Activated CD4-positive, CD25-positive, alpha-beta regulatory T cell (primary cell): Measurements from ENCODE around the gene MBP.
A peak's percentile ranks its signal among the peaks of the same experiment; 100 is the strongest.

Source experiments
- DNase-seq, 4 experiments: peaks; one replicate each; lab custom pipeline; 2025; lab: John Stamatoyannopoulos, UW

Gene MBP

DNA sequence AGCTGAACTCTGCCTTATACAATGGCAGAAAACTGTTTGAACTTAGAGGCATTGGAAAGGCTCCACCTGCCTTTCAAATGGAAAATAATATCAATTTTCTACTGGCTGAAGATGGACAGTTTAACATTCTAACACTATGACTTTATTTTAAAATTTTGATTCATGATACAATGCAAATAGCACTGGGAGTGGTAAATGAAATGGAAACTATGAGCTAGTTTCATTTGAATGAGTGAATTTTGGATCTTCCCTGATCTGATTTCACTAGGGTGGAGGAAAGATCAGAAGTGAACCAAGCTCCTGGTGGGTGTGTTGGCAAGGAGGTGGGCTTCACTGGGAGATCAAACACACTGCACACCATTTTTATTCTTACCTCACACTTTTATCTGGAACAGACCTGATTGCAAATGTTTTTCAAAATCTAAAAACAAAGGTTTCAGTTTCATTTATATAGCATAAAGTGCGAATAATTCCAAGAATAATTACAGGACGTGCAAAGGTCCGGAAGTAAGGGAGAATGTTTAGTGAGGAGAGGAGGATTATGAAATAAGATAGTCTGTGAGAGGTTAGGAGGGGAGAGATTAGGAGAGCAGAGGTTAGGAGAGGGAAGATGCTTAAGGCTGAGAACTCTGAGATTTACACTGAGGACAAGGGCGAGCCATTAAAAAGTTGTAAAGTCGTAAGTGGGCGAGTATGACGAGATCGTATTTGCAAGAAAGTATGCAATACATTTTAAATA is 18.6 kb upstream of the MBP start:
- no peak for DNase-seq

DNA sequence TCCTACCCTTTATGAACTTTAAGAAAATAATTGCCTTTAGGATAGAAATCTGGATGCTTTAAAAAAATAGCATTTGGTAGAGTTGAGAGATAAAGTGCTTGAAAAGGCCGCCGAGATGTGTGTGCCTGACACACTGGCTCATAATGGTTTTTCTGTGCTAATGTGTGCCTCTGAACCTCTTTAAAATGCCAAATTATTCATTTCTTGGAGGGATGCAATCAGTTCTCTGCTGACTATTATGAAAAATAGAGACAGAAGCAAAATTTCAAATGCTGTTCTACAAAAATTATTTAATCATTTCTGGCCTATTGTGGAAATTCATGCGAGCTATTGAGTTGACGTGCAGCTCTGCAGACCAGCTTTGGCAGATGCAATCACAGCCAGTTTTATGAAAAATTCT is 18.0 kb upstream of the MBP start:
- DNase-seq: no peak

DNA sequence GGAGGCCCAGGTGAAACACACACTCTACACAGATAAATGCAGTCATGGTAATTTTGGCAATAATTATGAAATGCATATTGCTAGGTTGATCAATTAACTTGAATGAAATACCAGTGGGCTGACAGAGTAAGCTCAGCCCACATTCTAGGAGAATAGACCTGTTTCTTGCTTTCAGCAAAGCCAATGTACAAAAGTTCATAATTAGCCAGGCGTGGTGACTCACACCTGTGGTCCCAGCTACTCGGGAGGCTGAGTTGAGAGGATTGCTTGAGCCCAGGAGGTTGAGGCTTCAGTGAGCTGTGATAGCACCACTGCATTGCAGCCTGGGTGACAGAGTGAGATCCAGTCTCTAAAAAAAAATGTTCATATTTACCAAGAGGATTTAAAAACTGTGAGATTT is 15.7 kb upstream of the MBP start:
- no peak for DNase-seq

DNA sequence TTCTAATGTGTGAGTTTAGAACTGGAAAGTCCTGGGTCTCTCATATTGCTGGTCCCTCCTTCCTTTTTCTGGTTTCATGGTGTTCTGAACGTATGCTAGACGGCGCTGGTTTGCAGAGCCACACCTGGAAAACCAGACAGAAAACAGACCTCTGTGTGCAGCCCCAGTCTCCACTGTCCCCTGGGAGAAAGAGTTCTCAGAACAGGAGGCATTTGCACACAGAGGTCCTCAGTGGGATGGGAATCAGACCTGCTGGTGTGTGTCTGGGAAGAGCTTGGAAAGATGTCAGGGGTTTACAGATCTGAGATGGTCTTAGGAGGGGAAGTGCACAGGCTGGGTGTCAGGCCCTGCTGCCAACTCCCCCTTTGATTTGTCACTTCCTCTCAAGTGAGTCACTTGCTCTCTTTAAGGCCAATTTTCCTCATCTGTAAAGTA is 14.9 kb upstream of the MBP start:
- no peak for DNase-seq

DNA sequence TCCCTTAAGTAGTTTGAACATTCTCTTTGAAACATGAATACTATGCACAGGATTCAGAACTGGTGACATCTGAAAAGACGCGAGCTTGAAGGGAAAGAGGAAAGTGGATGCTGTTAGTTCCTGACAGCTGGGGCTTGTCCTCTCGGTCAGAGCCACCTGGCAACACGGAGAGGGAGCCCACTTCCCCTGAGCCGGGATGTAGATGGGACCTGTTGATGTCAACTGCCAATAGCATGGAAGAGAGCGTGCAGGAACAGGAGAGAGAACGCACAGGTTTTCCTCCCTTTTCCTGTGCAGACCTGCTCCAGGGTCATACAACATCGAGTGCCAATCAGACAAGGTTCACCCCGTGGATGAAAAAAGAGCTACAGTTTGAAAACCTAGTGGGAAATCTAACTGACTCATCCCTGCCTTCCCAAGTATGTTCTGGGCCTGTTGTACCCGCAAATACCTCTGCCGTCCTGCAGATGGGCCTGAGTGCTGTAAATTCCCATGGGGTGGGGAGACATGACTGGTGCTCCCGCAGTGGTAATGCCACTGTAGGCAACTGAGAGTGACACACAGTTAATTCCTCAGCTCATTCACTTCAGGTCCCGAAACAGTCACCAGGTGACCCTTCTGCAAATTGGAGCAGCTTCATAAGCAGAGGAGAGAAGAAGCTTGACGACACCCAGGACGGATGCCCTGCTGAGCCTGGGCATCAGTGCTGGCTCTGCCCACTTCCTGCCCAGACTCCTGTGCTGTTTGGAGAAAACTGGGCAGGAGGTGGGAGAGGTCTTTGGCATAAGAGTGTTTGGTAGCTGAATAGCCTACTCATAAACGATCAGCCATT is 13.9 kb upstream of the MBP start:
- DNase-seq: no peak

DNA sequence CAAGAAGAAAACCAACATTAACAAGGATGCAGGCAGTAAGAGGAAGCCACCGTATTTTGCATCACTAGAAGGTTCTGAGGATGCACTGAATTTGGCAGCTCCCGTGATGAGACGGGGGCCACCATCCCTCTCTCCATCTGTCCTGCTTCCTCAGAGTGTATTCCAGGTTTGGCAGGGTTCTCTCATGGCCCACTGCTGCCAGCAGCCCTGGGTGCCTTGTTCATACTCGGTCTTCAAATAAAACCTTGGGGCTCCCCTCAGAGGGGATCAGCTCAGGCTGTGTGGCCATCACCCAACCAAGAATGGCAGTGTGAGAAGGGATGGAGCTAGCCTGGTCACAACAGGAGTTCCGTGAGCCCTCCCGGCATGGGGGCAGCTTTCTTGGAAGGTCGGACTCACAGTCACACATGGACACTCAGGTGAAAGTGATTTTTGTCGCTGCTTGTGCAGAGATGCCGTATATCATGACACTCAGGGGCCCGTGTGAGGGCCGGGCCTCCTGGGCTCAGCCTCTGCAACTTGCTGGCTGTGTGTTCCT is 12.8 kb upstream of the MBP start:
- no peak for DNase-seq

DNA sequence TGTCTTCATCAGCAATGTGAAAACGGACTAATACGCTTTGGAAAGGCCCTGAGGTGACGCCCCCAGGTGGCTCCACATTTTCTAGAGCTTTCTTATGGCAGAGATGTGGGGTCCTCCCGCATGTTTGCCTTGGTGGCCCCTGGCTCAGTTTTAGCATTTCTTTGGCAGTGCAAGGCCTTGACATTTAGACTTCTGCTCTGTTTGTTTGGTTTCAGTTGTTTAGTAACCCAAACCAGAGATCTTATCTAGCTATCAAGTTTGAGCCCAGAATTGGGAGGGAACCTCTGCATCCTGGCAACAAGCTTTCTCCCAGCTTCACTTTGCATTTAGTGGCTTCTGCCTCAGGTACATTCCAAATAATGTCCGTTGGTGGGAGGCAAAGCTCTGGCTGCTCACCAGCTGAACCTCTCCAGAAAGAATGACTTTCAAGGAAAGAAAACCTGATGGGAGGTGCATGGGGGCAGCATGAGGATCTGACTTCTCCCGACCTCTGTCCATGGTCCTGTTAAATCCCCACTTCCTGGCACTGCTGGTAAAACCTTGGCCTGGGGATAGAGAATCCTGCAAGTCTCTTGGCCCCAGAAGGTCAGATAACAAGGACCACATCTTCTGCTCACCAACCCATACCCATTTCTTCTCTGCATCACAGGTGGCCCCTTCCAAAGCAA is 12.0 kb upstream of the MBP start:
- no peak for DNase-seq

DNA sequence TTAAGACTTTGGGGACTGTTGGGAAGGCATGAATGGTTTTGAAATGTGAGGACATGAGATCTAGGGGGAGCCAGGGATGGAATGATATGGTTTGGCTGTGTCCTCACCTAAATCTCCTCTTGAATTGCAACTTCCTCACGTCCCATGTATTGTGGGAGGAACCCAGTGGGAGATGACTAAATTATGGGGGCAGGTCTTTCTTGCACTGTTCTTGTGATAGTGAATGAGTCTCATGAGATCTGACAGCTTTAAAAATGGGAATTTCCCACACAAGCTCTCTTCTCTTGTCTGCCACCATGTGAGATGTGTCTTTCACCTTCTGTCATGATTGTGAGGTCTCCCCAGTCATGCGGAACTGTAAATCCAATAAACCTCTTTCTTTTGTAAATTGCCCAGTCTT is 11.5 kb upstream of the MBP start:
- no peak for DNase-seq

DNA sequence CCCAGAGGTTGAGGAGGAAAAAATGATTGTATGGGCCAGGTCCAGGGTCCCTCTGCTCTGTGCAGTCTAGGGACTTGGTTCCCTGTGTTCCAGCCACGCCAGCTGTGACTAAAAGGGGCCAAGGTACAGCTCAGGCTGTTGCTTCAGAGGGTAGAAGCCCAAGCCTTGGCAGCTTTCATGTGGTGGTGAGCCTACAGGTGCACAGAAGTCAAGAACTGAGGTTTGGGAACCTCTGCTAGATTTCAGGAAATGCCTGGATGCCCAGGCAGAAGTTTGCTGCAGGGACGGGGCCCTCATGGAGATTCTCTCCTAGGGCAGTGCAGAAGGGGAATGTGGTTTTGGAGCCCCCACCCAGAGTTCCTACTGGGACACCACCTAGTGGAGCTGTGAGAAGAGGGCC is 10.6 kb upstream of the MBP start:
- no peak for DNase-seq

DNA sequence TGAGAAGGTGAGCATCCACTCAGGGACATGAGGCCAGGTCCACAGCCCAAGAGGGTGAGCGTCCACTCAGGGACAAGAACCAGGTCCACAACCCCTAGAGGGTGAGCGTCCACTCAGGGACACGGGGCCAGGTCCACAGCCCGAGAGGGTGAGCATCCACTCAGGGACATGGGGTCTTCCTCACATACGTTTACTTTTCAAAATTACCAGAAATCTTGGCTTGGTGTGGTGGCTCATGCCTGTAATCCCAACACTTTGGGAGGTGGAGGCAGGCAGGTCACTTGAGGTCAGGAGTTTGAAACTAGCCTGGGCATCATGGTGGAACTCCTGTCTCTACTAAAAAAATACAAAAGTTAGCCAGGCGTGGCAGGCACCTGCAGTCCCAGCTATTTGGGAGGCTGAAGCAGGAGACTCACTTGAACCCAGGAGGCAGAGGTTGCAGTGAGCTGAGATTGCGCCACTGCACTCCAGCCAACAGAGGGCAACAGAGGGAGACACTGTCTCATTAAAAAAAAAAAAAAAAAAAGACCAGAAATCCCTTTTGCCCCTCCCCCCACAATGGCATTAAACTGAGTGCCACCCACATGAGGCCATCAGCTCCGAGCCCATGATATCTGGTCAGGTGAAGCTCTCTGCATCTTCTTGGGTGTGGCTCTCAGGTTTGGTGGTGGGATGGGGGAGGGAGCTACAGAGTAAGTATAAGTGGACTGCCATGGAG is 9.0 kb upstream of the MBP start:
- DNase-seq: no peak

DNA sequence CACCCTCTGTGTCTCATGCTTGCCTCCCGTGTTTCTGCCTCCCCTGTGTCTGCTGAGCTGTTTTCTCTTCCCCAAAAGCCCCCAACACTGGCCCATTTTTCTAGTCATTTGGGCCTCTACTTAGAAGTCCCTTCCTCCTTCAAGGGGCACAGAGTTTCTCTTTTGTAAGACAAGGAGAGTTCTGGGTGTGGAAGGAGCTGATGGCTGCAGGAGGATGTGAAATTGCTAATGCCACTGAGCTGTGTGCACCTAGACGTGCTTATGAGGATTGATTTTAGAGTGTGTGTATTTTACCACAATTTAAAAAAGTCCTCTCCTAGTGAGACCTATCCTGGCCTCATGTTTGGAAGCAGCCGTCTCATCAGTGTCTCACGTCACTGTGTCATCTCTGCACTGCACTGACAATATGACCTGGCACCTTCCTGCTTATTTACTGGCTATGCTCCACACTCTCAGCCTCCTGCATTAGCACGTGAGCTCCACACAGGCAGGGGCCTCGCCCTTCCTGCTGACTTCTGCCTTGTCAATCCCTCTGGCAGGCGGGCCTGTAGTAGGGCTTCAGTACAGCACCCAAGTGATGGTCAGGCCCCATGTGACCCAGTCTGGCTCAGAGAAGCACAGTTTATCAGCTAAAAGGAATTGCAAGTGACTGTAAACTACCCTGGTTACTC is 8.0 kb upstream of the MBP start:
- peak in 2 of 4 experiments; percentile 8 to 16 for DNase-seq

DNA sequence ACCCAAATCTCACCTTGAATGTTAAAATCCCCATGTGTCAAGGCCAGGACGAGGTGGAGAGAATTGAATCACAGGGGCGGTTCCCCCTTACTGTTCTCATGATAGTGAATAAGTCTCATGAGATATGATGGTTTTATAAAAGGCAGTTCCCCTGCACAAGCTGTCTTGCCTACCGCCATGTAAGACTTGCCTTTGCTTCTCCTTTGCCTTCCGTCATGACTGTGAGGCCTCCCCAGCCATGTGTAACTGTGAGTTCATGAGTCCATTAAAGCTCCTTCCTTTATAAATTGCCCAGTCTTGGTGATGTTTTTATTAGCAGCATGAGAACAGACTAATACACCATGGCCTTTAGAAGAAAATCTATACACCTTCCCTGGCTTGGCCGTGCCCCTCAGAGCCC is 7.4 kb upstream of the MBP start:
- no peak for DNase-seq

DNA sequence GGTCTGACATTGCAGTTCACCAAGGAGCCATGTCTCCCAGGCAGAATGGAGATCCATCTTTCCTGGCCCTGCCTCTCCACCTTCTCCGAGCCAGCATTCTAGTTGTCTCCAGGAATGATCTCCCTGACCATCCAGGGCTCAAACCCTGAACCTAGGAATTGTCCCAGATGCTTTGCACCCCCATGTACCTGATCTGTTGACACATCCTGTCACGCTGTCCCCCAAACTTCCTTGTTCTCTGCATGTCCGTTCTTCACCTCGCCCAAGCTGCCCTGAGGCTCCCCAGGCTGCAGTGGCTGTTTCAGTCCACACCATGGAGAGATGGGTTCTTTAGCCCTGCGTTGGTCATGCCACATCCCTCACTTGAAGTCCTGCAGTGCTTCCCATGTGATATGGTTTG is 7.0 kb upstream of the MBP start:
- no peak for DNase-seq

DNA sequence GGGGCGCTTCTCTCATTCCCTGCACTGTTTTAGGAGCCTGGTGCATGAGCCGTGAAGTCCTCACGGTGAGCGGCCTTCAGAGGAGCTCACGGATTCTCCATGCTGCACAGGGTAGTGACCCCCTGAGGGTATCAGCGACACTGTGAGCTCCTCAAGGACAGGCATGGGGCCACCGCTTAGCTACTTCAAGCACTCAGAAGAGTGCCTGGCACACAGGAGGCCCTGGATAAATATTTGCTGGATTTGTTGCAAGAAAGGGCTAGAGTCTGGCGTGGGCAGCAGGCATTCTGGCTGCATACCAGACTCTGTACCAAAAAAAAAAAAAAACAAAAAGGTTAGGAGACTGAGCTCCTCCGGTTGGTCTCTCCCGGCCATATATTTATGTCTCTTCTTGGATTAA is 5.7 kb upstream of the MBP start:
- DNase-seq: no peak

DNA sequence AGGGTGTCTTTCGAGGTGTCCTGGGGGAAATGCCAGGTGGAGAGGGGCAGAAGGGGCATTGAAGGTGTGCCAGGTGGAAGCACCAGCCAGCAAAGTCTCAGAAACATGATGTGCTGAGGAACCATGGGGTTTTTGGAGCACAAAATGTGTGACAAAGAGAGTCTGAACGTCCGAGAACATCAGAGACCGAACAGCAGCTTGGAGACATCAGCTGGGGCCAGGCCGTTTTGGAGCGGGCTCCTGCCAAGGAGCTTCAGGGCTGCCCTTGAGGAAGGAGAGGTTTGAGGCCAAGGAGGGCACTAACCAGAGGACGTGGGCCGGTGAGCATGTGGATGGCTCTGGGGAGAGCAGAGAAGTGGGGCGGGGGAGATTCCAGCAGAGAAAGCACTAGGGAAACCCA is 5.3 kb upstream of the MBP start:
- no peak for DNase-seq

DNA sequence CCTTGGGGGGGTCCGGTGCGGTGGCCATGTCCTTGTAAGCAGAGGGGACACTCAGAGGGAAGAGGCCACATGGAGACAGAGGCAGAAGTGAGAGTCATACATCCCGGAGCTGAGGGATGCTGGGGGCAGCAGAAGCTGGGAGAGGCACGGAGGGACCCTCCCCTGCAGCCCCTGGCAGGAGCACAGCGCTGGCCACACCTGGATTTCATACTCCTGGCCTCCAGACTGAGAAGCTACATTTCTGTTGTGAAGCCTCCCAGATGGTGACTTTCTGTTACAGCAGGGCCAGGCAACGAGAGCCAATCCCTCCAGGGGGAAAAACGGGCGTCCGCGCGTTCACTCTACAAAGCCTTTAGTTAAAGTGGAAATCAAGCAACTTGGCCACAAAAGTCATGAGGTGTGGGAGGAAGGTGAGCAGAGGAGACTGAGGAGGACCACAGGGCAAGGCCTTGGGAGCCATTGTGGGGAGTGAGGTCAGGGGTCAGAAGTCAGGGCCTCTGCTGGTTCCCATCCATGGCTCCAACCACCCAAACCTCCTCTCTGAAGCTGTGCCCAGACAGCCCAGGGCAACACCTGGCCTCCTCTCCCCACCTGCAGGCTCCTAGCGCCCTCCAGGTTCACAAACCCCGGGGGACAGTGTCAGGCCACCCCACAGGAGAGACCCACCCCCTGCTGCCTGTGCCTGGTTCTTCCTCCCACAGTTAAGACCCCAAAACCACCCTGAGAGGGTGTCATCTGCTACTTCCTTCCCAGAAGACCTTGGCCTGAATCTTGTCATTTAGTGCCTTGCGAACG is 4.5 kb upstream of the MBP start:
- DNase-seq: no peak

DNA sequence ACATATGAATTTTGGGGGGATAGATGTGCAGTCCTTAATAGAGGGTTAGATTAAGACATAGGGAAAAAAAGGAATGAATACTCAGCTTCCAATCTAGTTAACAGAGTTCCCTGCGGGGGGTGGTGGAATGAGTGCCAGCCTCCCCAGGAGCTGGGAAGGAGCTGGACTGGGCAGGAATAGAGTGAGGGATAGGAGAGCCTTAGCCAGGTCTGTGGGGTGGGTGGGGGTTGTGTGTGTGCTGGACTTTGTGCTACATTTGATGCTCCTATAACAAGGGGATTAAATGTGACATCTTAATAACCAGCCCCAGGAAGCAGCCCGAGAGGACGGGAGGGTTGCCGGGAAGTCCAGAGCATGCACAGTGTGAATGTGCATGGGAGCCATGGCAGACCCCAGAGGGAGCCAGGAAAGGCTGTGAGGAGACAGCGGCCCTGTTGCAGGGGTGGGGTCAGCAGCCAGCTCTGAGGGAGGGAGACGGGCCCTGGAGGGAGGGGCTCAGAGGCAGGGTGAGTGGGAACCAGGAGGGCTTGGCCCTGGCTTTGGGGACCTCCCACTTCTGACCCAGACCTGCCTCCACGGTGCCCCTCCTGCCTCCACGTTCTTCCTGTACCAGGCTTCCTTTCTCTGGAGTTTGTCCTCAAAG is 3.6 kb upstream of the MBP start:
- DNase-seq: no peak

DNA sequence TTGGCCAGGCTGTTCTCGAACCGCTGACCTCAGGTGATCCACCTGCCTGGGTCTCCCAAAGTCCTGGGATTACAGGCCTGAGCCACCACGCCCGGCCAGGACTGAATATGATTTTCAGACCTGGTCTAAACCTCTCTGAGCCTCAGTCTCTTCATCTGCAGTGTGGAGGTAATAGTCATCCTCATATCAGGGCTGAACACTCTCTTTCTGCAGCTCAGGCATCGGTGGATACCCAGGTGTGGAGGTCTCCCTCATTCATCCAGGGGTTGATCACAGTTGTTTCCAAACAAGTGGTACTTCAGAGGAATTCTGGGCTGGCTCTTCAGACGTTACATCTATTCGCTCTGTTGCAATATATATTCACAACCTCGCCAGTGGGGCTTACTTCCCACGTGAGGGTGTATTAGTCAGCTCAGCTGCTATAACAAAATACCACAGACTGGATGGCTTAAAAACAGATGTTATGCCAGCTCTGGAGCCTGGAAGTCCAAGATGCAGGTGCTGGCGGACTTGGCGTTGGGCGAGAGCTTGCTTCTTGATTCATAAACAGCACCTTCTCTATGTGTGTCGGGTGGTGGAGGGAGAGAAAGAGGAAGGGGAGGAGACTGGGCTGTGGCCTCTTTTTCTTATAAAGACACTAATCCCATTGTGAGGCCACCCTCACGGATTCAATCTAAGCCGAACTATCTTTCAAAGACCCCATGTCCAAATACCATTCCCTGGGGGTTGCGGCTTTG is 2.9 kb upstream of the MBP start:
- DNase-seq: no peak

DNA sequence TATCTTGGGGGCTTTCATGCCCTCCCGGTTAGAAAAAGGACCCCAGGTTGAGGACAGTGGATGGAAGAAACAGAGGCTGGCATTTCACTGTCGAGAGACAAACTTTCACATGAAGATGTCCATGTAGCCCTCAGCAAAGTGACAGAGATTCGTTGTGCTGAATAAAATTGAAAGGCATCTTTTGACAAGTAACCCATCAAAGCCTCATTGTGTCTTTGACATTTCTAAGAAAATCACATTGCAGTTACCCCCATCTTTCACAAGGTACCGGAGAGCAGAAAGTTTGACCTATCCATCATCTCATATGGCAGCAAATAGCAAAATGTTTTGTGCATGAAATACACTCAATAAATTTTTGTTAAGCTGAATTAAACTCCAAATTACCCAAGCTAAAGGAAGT is 2.0 kb upstream of the MBP start:
- DNase-seq: no peak
